H1 (cell line): Measurements from ENCODE around the gene SLC25A48. TPM values are rescaled to one million over a fixed set of nuclear protein-coding genes. Genes with fewer than 3 reads are reported as not detected.

ENCODE experiments used
- CTCF ChIA-PET: fragments of 300-600 bp; sonication (Branson Sonifier 250); formaldehyde crosslinking; loops from one replicate; lab custom pipeline; 2021; ENCODE audit not compliant: partially characterized antibody; lab: Charles Lee
- POLR2A ChIA-PET: fragments of 300-600 bp; sonication (Branson Sonifier 250); formaldehyde crosslinking; loops from one replicate; lab custom pipeline; 2021; ENCODE audit warnings: inconsistent platforms; ENCODE audit not compliant: partially characterized antibody; lab: Charles Lee
- DNase-seq, 2 experiments: peaks; one replicate each; pipeline versions ENCODE4 v3.0.0 to v3.0.0-alpha.2; 2010 to 2022; ENCODE audit warnings: low spot score in 2 of 2, low read depth in 1 of 2, mixed read lengths in 1 of 2
- FAIRE-seq: peaks from 2 replicates; lab custom pipeline; 2011; peaks lifted over from hg19 to GRCh38; lab: Jason Lieb, UNC
- H2AFZ ChIP-seq: 2 replicates; pipeline ENCODE4 v1.8.1; 2012; ENCODE audit warnings: low read length, inconsistent platforms
- H2AK5ac ChIP-seq: 2 replicates; pipeline ENCODE4 v1.6.1; 2013; ENCODE audit warnings: low read depth, low read length
- H2BK120ac ChIP-seq: replicated peaks from 2 replicates; pipeline ENCODE3; 2013; ENCODE audit warnings: low read depth, low read length, inconsistent platforms
- H2BK12ac ChIP-seq: 2 replicates; pipeline ENCODE4 v1.6.1; 2013; ENCODE audit warnings: low read depth, low read length
- H2BK15ac ChIP-seq: 2 replicates; pipeline ENCODE4 v1.6.1; 2013; ENCODE audit warnings: low read length
- H2BK20ac ChIP-seq: 2 replicates; pipeline ENCODE4 v1.6.1; 2013; ENCODE audit warnings: low read length
- H2BK5ac ChIP-seq: 2 replicates; pipeline ENCODE4 v1.6.1; 2013; ENCODE audit warnings: low read depth, low read length
- H3K14ac ChIP-seq: 2 replicates; pipeline ENCODE4 v1.6.1; 2013; ENCODE audit warnings: inconsistent platforms; ENCODE audit not compliant: insufficient read length
- H3K18ac ChIP-seq: 2 replicates; pipeline ENCODE4 v1.6.1; 2013; ENCODE audit warnings: low read length; ENCODE audit errors: extremely low read depth
- H3K23ac ChIP-seq: 2 replicates; pipeline ENCODE4 v1.6.1; 2013; ENCODE audit warnings: inconsistent platforms; ENCODE audit not compliant: insufficient read length
- H3K23me2 ChIP-seq: 2 replicates; pipeline ENCODE4 v1.6.1; 2013; ENCODE audit warnings: low read depth, low read length
- H3K27ac ChIP-seq: 2 replicates; pipeline ENCODE4 v1.6.1; 2011; ENCODE audit warnings: low read depth, low read length, inconsistent platforms
- H3K27me3 ChIP-seq, 4 experiments: replicated peaks in 1 of 4; 1 replicate in 1 of 4; 2 replicates in 3 of 4; pipeline versions ENCODE4 v1.6.1 to v1.8.1; 2011 to 2013; ENCODE audit warnings: low read length in 3 of 4, mild to moderate bottlenecking in 3 of 4, inconsistent platforms in 2 of 4, mixed read lengths in 2 of 4, moderate library complexity in 1 of 4; ENCODE audit not compliant: control insufficient read depth in 3 of 4, insufficient read depth in 3 of 4; ENCODE audit errors: extremely low read depth in 1 of 4
- H3K36me3 ChIP-seq, 4 experiments: 2 replicates each; pipeline versions ENCODE4 v1.6.1 to v1.8.1; 2011 to 2013; ENCODE audit warnings: mild to moderate bottlenecking in 4 of 4, low read length in 3 of 4, moderate library complexity in 2 of 4, control low read depth in 1 of 4, inconsistent platforms in 1 of 4; ENCODE audit not compliant: insufficient read depth in 4 of 4, control insufficient read depth in 2 of 4
- H3K4ac ChIP-seq: replicated peaks from 2 replicates; pipeline ENCODE3; 2013; ENCODE audit warnings: low read length, low read depth, mixed read lengths, inconsistent platforms; ENCODE audit not compliant: insufficient read length
- H3K4me1 ChIP-seq, 4 experiments: replicated peaks in 1 of 4; 1 replicate in 1 of 4; 2 replicates in 3 of 4; pipeline versions ENCODE4 v1.6.1 to v1.8.1; 2011 to 2013; ENCODE audit warnings: low read length in 3 of 4, inconsistent platforms in 2 of 4, mixed read lengths in 1 of 4; ENCODE audit not compliant: insufficient read depth in 4 of 4, control insufficient read depth in 3 of 4
- H3K4me2 ChIP-seq, 2 experiments: 2 replicates each; pipeline versions ENCODE4 v1.6.1 to v1.8.1; 2011 to 2013; ENCODE audit warnings: low read depth in 2 of 2, low read length in 2 of 2, control low read depth in 1 of 2, inconsistent platforms in 1 of 2, mild to moderate bottlenecking in 1 of 2; ENCODE audit not compliant: insufficient read depth in 1 of 2
- H3K4me3 ChIP-seq, 4 experiments: fragments of 200-600, 300-600 bp in 1 of 4; sonication (generic), shearing (Covaris generic), sonication (Bioruptor Twin) in 1 of 4; 2 replicates each; pipeline versions ENCODE4 v1.5.1 to v1.8.1; 2011 to 2016; ENCODE audit warnings: low read length in 4 of 4, low read depth in 3 of 4, control low read depth in 2 of 4, inconsistent platforms in 2 of 4, mild to moderate bottlenecking in 2 of 4, mixed read lengths in 1 of 4, moderate library complexity in 1 of 4; ENCODE audit not compliant: insufficient read depth in 2 of 4; ENCODE audit errors: extremely low read depth in 1 of 4
- H3K56ac ChIP-seq: replicated peaks from 2 replicates; pipeline ENCODE3; 2013; ENCODE audit warnings: low read depth, mild to moderate bottlenecking, mixed read lengths, low read length, inconsistent platforms; ENCODE audit not compliant: insufficient read length
- H3K79me1 ChIP-seq: 2 replicates; pipeline ENCODE4 v1.6.1; 2013; ENCODE audit warnings: low read depth, low read length, control low read depth
- H3K79me2 ChIP-seq, 2 experiments: 2 replicates each; pipeline versions ENCODE4 v1.6.1 to v1.8.1; 2012 to 2013; ENCODE audit warnings: low read length in 2 of 2, mild to moderate bottlenecking in 2 of 2, inconsistent platforms in 1 of 2; ENCODE audit not compliant: insufficient read depth in 2 of 2, control insufficient read depth in 1 of 2
- H3K9ac ChIP-seq, 4 experiments: replicated peaks in 1 of 4; 1 replicate in 1 of 4; 2 replicates in 3 of 4; pipeline versions ENCODE4 v1.6.1 to v1.8.1; 2011 to 2013; ENCODE audit warnings: low read depth in 3 of 4, low read length in 3 of 4, control low read depth in 2 of 4, mild to moderate bottlenecking in 2 of 4, moderate library complexity in 2 of 4, inconsistent platforms in 1 of 4; ENCODE audit errors: extremely low read depth in 1 of 4
- H3K9me3 ChIP-seq, 2 experiments: 2 replicates each; pipeline versions ENCODE4 v1.6.1 to v1.8.1; 2012 to 2013; ENCODE audit warnings: mild to moderate bottlenecking in 2 of 2, moderate library complexity in 2 of 2, control low read depth in 1 of 2, inconsistent platforms in 1 of 2, low read depth in 1 of 2, low read length in 1 of 2, mixed read lengths in 1 of 2; ENCODE audit not compliant: insufficient read depth in 2 of 2
- H4K20me1 ChIP-seq, 2 experiments: replicated peaks in 1 of 2; 2 replicates each; pipeline versions ENCODE3 to v1.8.1; 2011 to 2013; ENCODE audit warnings: inconsistent platforms in 2 of 2, low read length in 2 of 2, mild to moderate bottlenecking in 1 of 2; ENCODE audit not compliant: insufficient read depth in 2 of 2, control insufficient read depth in 1 of 2
- H4K5ac ChIP-seq: 2 replicates; pipeline ENCODE4 v1.6.1; 2013; ENCODE audit warnings: low read length, low read depth, mixed read lengths, inconsistent platforms; ENCODE audit not compliant: insufficient read length
- H4K8ac ChIP-seq: 2 replicates; pipeline ENCODE4 v1.8.0; 2013; ENCODE audit warnings: mild to moderate bottlenecking, moderate library complexity, low read length, inconsistent platforms; ENCODE audit not compliant: insufficient read depth; ENCODE audit errors: extremely low read depth
- H4K91ac ChIP-seq: replicated peaks from 2 replicates; pipeline ENCODE3; 2013; ENCODE audit warnings: low read length, mixed read lengths, inconsistent platforms; ENCODE audit not compliant: insufficient read length
- CBX5 ChIP-seq: fragments of 300-800, 300-1000 bp; sonication (generic); IDR thresholded peaks from 2 replicates; pipeline ENCODE4 v1.7.1; 2016; ENCODE audit warnings: antibody characterized with exemption, low read length, low read depth
- GTF2F1 ChIP-seq: IDR thresholded peaks from 2 replicates; pipeline ENCODE4 v1.6.1; 2012; ENCODE audit warnings: low read depth, low read length, improper control_type of control experiment, borderline replicate concordance
- WGBS, 2 experiments: shearing (Covaris generic) in 1 of 2; methylation state at CpG; one replicate each; pipeline versions ENCODE4 v1.1.6 to v1.1.7; 2013 to 2015; ENCODE audit warnings: low lambda C conversion rate in 2 of 2, mixed read lengths in 2 of 2, inconsistent platforms in 1 of 2, low coverage in 1 of 2, missing lambda C conversion rate in 1 of 2; ENCODE audit not compliant: insufficient replicate concordance in 2 of 2, insufficient coverage in 1 of 2, insufficient read length in 1 of 2; ENCODE audit errors: extremely low coverage in 1 of 2, missing lambda C conversion rate in 1 of 2; 5-methylcytosine and 5-hydroxymethylcytosine counted together
- polyA plus RNA-seq, 7 experiments: library from polyadenylated mRNA; depleted of rRNA in 3 of 7; stranded (reverse) in 5 of 7; unstranded in 2 of 7; fragments of >200 nt in 5 of 7; fragments of 200-250 nt in 2 of 7; gene quantifications; 1 replicate in 5 of 7; 2 replicates in 1 of 7; 4 replicates in 1 of 7; pipeline versions ENCODE4 v1.2.1 to v1.2.3, GENCODE V29; 2011 to 2013; ENCODE audit warnings: missing spikeins in 2 of 7, mixed read lengths in 2 of 7
- total RNA-seq: library from RNA; stranded (reverse); fragmentation: NEBNext Ultra II Directional; extraction: Animal tissue kit (Norgen Biotek cat#: 25700); gene quantifications from 2 replicates; pipeline ENCODE4 v1.2.1, GENCODE V29; 2021

The SLC25A48 gene
- total and polyA plus RNA-seq, 2 of the 8 experiments (the other 6 are each of a cell fraction or from before 2014, with no cell fraction given): 1.3 to 1.8 TPM

DNA sequence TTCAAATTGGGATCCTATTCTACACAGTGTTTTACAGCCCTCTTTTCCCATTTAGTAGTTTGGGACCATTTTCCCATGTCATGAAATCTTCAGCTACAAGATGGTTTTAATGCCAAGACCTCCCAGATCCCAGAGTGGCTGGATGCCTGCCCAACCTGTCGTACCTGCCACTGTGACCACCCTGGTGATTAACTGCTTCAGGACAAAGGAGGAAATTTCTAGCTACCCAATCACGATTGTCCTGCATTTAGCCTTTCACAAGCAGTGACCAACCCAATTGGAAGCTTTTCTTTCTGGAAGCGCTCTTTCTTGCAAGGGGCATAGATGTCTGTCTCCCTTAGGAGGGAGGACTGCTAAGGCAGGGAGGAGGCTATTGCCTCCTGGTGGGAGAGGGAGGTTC, 47.4 kb downstream of the SLC25A48 start:
- H3K14ac ChIP-seq: no peak overlapping the region
- H3K4me3 ChIP-seq: no peak overlapping the region
- H3K23ac ChIP-seq: no peak overlapping the region
- no peak overlapping the region for H2BK12ac ChIP-seq
- peaks cover 3 to 5% (median 4%) of the 10 kb centered on the region in 4 experiments; a peak in 6 of 7 replicates for H3K4me1 ChIP-seq
- no peak overlapping the region for H2BK5ac ChIP-seq
- H2BK20ac ChIP-seq: no peak overlapping the region
- H3K27me3 ChIP-seq: no peaks in the 10 kb centered on the region
- H4K5ac ChIP-seq: no peak overlapping the region
- ChIA-PET POLR2A (interaction anchor here (1.1 kb wide), 1 partner anchor 25 kb away, joined by 3 read pairs; no protein-coding TSS in a partner anchor), CTCF (interaction anchor here (0.6 to 5.3 kb wide), 21 partner anchors 9 to 483 kb away, joined by 3 to 37 read pairs (median 4); partner anchors contain the start of genes SLC25A48 and TRPC7)
- no peaks in the 10 kb centered on the region for H3K36me3 ChIP-seq
- H3K56ac ChIP-seq: no peak overlapping the region
- no peak overlapping the region for H3K4ac ChIP-seq
- no peak overlapping the region for H3K4me2 ChIP-seq
- H3K27ac ChIP-seq: no peak overlapping the region
- H3K18ac ChIP-seq: no peak overlapping the region
- H4K8ac ChIP-seq: no peak overlapping the region
- H2AFZ ChIP-seq: no peak overlapping the region
- H3K79me2 ChIP-seq: no peaks in the 10 kb centered on the region
- H3K9me3 ChIP-seq: no peaks in the 10 kb centered on the region
- H2AK5ac ChIP-seq: no peak overlapping the region
- 74% methylated on average over 3 of the region's 3 CpGs; no CpG with 5 or more reads in 1 of the 2 experiments for WGBS, 2 experiments
- H4K20me1 ChIP-seq: no peaks in the 10 kb centered on the region
- no peak overlapping the region for H4K91ac ChIP-seq
- H2BK15ac ChIP-seq: no peak overlapping the region
- H3K79me1 ChIP-seq: no peaks in the 10 kb centered on the region
- DNase-seq (no peak), FAIRE-seq (no peak)
- no peaks in the 10 kb centered on the region; the same call in 1 of the 2 replicates for H3K23me2 ChIP-seq
- TF ChIP-seq CBX5 (no peak), GTF2F1 (no peak)
- no peak overlapping the region for H3K9ac ChIP-seq
- H2BK120ac ChIP-seq: no peak overlapping the region
